RWPE2 (cell line): ENCODE results near the gene RANBP1.

Experiments
- ATAC-seq: fragments of 200-7000 bp; cut with Tn5 transposase; 3 replicates; pipeline ENCODE4 v1.9.1; 2021; ENCODE audit warnings: low read depth
- DNase-seq: peaks from one replicate; pipeline ENCODE4 v3.0.0-alpha.2; 2020; ENCODE audit warnings: low spot score
- H3K27ac ChIP-seq: fragments of 450-650 bp; 2 replicates; pipeline ENCODE4 v1.5.1; 2017; ENCODE audit warnings: mild to moderate bottlenecking; ENCODE audit not compliant: poor library complexity, severe bottlenecking
- H3K27me3 ChIP-seq: fragments of 250-450 bp; sonication (Bioruptor Pico); 2 replicates; pipeline ENCODE4 v1.5.1; 2021; ENCODE audit warnings: mild to moderate bottlenecking, moderate library complexity; ENCODE audit not compliant: insufficient read depth, poor library complexity, severe bottlenecking
- H3K36me3 ChIP-seq: fragments of 250-450 bp; sonication (Bioruptor Pico); 2 replicates; pipeline ENCODE4 v1.5.1; 2020; ENCODE audit warnings: low read depth, mild to moderate bottlenecking, moderate library complexity
- H3K4me1 ChIP-seq: fragments of 250-450 bp; sonication (Bioruptor Pico); 2 replicates; pipeline ENCODE4 v1.5.1; 2021; ENCODE audit warnings: mild to moderate bottlenecking, moderate library complexity; ENCODE audit not compliant: insufficient read depth, poor library complexity, severe bottlenecking
- H3K4me3 ChIP-seq: fragments of 250-450 bp; sonication (Bioruptor Pico); 2 replicates; pipeline ENCODE4 v1.5.1; 2021; ENCODE audit warnings: mild to moderate bottlenecking, moderate library complexity; ENCODE audit not compliant: severe bottlenecking
- H3K9me3 ChIP-seq: fragments of 250-450 bp; sonication (Bioruptor Pico); 2 replicates; pipeline ENCODE4 v1.5.1; 2021; ENCODE audit warnings: mild to moderate bottlenecking, moderate library complexity; ENCODE audit not compliant: severe bottlenecking
- CTCF ChIP-seq: fragments of 450-650 bp; IDR thresholded peaks from one replicate; pipeline ENCODE4 v1.5.1; 2017; ENCODE audit warnings: mild to moderate bottlenecking, moderate library complexity; ENCODE audit not compliant: poor library complexity, severe bottlenecking

Gene RANBP1

GRCh38 chr22:20071524-20071972 lies 44.4 kb upstream of the RANBP1 start:
- Histone ChIP-seq H3K4me3 (no peak overlapping the region), H3K27me3 (no peaks in the 10 kb centered on the region), H3K9me3 (peaks cover 2% of the 10 kb centered on the region), H3K4me1 (no peaks in the 10 kb centered on the region), H3K27ac (no peak overlapping the region), H3K36me3 (no peaks in the 10 kb centered on the region)
- ATAC-seq: no peak
- no peak for TF ChIP-seq CTCF
- DNase-seq: no peak

- H3K27ac ChIP-seq: no peak overlapping the region
- H3K4me1 ChIP-seq: peaks cover 2% of the 10 kb centered on the region
- peaks cover 5% of the 10 kb centered on the region; the same call in 1 of the 2 replicates for H3K36me3 ChIP-seq
- H3K27me3 ChIP-seq: no peaks in the 10 kb centered on the region
- no peak for TF ChIP-seq CTCF
- H3K4me3 ChIP-seq: no peak overlapping the region
- peaks cover 2% of the 10 kb centered on the region for H3K9me3 ChIP-seq
- DNase-seq (peak; percentile 9), ATAC-seq (no peak)
Measured at GRCh38 chr22:20076627-20077172, 39.2 kb upstream of the RANBP1 start.

- peak; percentile 91 for ATAC-seq
- Histone ChIP-seq H3K36me3 (peaks cover 34% of the 10 kb centered on the region), H3K9me3 (no peaks in the 10 kb centered on the region), H3K4me1 (peaks cover 3% of the 10 kb centered on the region), H3K4me3 (peak within 1 kb of the TSS; percentile 100), H3K27me3 (no peaks in the 10 kb centered on the region), H3K27ac (peak within 1 kb of the TSS; percentile 88)
- DNase-seq: peak; percentile 94
- no peak for TF ChIP-seq CTCF
Measured at GRCh38 chr22:20079745-20080444, 36.0 kb upstream of the RANBP1 start, which contains the start of gene DGCR8. TSS of gene DGCR8 (plus strand) at chr22:20080241. CDS start at chr22:20085964, 5,723 bp downstream.

- TF ChIP-seq CTCF: no peak
- peaks cover 39% of the 10 kb centered on the region for H3K36me3 ChIP-seq
- peak overlapping the region; percentile 88 for H3K27ac ChIP-seq
- H3K4me3 ChIP-seq: peak overlapping the region; percentile 100
- DNase-seq (no peak), ATAC-seq (peak; percentile 13)
- peaks cover 3% of the 10 kb centered on the region for H3K9me3 ChIP-seq
- no peaks in the 10 kb centered on the region for H3K27me3 ChIP-seq
- H3K4me1 ChIP-seq: peaks cover 3% of the 10 kb centered on the region
Measured at GRCh38 chr22:20080445-20080775, 35.5 kb upstream of the RANBP1 start.
